ENCODE measurements around the gene LCMT2.

LCMT2 gene

GRCh38 chr15:43361313-43361903 is 31.0 kb upstream of the LCMT2 start:
- TF ChIP-seq CTCF (IDR thresholded peaks at IDR 0.05; ENCODE audit: control insufficient read depth, insufficient read depth, low read depth, low read length, missing control alignments), result no peak
- H3K4me3 ChIP-seq (ENCODE audit: control insufficient read depth, low read depth, low read length), result no peak overlapping the region
- no peak for DNase-seq (ENCODE audit: low read depth)

- TF ChIP-seq CTCF (IDR thresholded peaks at IDR 0.05; ENCODE audit: control insufficient read depth, insufficient read depth, low read depth, low read length, missing control alignments), result no peak
- no peak overlapping the region for H3K4me3 ChIP-seq (ENCODE audit: control insufficient read depth, low read depth, low read length)
- no peak for DNase-seq (ENCODE audit: low read depth)
Measured at GRCh38 chr15:43360821-43361220, 30.4 kb upstream of the LCMT2 start.

GRCh38 chr15:43352693-43353382 is 22.5 kb upstream of the LCMT2 start:
- no peak for TF ChIP-seq CTCF (IDR thresholded peaks at IDR 0.05; ENCODE audit: control insufficient read depth, insufficient read depth, low read depth, low read length, missing control alignments)
- no peak overlapping the region for H3K4me3 ChIP-seq (ENCODE audit: control insufficient read depth, low read depth, low read length)
- DNase-seq (ENCODE audit: low read depth), result no peak

GRCh38 chr15:43347114-43347513 is 16.7 kb upstream of the LCMT2 start:
- no peak for TF ChIP-seq CTCF (IDR thresholded peaks at IDR 0.05; ENCODE audit: control insufficient read depth, insufficient read depth, low read depth, low read length, missing control alignments)
- H3K4me3 ChIP-seq (ENCODE audit: control insufficient read depth, low read depth, low read length), result no peak overlapping the region
- no peak for DNase-seq (ENCODE audit: low read depth)

GRCh38 chr15:43346305-43346704 is 15.9 kb upstream of the LCMT2 start:
- no peak overlapping the region for H3K4me3 ChIP-seq (ENCODE audit: control insufficient read depth, low read depth, low read length)
- DNase-seq (ENCODE audit: low read depth), result no peak
- TF ChIP-seq CTCF (IDR thresholded peaks at IDR 0.05; ENCODE audit: control insufficient read depth, insufficient read depth, low read depth, low read length, missing control alignments), result no peak

GRCh38 chr15:43330780-43331087 is 361 bp upstream of the LCMT2 start:
- H3K4me3 ChIP-seq (ENCODE audit: control insufficient read depth, low read depth, low read length), result peak overlapping the region; percentile 90
- no peak for TF ChIP-seq CTCF (IDR thresholded peaks at IDR 0.05; ENCODE audit: control insufficient read depth, insufficient read depth, low read depth, low read length, missing control alignments)
- no peak for DNase-seq (ENCODE audit: low read depth)

Measured in AG09309 (cell line).